HG03520 (cell line): ENCODE results near the gene CALML6.
"Not testable (repeated sequence)": the region's sequence is repeated elsewhere in the genome, so short reads cannot be mapped to it uniquely, and the experiment has no call there.

ENCODE experiments used
- ATAC-seq: cut with Tn5 transposase; IDR thresholded peaks from one replicate; pipeline ENCODE4 v1.9.1; 2021; ENCODE audit warnings: mild to moderate bottlenecking, moderate library complexity; ENCODE audit not compliant: unreplicated experiment

Gene CALML6

DNA sequence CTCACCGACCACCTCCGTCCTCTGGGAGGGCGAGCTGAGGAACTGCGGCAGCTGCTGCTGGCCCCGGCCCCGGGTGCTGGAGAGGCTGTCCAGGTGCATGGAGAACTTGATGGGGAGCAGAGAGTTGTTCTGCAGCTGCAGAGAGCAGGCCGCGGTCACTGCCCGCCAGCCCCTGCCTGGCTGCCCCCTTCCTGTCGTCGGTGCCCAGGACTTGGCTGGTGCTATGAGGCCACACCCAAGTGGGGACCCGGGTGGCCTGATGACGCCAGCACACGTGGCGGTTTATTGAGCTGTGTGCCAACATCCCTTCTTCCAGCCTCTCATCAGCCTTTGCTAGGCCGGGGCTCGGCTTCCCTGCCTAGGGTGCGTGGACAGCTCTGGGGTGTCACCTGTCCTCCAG, 9.3 kb downstream of the CALML6 start:
- no peak for ATAC-seq

DNA sequence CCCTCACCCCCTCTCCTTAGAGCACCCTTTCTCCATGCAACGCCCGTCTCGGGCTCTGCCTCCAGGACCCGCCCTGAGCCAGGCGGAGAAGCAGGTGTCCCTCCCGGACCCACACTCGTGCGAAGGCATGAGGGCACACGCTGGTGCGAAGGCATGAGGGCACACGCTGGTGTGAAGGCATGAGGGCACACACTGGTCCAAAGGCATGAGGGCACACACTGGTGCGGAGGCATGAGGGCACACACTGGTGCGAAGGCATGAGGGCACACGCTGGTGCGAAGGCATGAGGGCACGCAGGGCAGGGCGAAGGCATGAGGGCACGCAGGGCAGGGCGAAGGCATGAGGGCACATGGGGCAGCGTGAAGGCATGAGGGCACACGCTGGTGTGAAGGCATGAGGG, 9.8 kb downstream of the CALML6 start:
- ATAC-seq: no peak

DNA sequence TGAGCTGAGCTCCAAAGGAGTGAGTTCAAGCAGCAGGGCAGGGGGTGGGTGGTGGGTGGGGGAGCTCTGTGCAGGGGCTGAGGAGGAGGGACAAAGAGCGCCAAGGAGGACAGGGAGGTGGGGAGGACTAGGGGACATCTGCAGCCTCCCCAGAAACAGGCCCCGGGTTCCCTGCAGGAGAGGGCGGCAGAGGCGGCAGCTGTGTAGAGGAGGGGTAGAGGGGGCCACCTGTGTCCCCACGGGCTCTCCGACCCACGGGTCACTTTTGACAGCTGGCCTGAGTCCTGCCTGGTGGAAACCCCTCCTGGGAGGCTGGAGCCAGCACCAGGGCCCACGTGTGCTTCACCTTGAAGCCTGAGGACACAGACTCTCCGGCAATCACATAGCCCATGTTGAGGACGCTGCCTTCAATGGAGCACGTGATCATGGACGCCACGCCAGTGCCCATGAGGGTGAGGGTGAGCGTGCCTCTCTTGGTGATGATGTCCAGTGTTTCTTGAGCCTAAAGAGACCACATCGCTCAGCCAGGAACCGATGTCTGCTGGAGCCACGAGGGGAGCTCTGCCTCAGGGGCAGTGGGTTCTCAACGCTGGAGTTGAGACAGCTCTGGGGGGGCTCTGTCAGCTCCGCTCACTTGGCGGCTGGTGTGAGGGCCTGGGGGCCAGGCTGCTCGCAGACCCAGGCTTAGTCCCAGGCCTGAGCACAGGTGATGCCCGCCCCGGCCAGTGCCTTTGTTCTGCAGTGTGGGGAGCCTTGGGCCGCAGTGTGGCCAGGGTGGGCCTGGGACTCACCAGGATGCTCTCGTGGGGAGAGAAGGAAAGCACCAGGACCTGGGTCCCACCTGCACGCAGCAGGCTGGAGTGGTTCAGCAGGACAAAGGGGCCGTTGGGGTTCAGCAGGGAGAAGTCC, 10.6 kb downstream of the CALML6 start:
- no peak for ATAC-seq

DNA sequence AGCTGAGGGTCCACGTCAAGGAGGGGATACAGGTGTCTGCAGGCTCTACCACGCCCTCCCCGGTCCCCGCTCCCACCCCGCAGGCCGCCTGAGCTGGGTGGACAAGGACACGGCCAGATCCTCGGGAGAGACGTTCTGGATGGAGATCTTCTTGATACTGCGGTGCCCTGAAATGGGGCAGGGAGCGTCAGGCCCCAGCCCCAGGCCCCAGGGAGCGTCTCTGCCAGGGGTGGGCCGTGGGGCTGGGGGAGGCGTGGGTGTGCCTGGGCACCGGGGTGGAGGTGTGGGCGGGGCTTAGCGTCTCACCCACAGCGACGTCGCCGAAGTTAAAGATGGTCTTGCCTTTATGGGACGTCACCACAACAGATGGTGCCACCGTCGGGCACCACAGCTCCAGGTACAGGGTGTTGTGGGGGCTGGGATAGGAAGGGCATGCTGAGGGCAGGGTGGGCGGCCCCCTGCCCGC, 11.3 kb downstream of the CALML6 start:
- no peak for ATAC-seq

DNA sequence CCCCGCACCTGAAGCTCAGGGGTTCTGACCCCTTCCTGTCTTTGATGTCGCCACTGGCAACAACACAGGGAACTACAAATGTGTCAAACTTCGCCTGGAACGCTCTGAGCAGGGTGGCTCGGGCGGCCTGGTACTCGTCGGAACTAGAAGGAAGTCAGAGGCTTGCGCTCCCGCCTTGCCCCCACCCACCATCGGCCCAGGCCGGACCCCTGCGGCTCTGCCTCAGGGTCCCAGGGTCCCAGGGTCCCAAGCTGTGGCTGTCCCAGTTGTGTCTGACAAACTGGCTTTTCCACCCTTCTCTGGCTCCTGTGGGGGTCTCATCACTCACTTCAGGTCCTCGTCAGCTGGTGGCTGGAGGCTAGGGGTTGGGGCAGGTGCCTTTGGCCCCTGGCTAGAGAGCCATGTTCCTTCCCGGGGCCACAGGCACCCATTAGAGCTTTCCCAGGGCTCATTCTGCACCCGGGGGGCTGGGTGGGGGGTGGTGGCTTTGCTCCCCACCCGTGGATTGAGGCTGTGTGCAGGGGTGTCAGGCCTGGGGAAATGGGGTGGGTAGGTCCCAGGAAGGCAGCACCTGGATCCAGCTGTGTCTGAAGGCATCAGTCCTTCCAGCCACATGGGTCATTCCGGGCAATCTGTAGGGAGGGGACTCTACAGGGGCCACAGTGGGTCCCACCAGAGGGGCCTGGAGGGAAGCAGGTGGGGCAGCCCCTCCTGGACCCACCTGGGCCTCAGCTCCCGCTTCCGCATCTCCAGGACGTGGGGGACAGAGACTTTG, 12.0 kb downstream of the CALML6 start:
- ATAC-seq: no peak

DNA sequence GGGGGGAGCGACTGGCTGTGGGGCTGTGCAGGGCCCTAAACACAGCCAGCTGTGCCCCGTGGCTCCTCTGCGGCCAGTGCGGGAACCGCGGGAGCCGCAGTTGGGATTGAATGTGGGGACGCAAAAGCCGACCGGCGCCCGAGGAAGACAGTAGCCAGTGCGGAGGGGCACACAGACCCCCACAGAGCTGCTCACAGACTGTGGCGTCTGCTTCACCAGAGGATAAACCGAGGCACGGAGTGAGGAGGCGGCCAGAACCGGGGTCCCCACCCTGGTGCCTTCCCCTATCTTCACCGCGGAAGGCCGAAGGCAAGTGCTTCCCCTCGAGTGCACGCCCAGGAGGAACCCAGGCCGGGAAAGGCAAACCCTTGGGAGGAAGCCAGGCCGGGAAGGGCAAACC, 12.7 kb downstream of the CALML6 start:
- ATAC-seq: no peak

DNA sequence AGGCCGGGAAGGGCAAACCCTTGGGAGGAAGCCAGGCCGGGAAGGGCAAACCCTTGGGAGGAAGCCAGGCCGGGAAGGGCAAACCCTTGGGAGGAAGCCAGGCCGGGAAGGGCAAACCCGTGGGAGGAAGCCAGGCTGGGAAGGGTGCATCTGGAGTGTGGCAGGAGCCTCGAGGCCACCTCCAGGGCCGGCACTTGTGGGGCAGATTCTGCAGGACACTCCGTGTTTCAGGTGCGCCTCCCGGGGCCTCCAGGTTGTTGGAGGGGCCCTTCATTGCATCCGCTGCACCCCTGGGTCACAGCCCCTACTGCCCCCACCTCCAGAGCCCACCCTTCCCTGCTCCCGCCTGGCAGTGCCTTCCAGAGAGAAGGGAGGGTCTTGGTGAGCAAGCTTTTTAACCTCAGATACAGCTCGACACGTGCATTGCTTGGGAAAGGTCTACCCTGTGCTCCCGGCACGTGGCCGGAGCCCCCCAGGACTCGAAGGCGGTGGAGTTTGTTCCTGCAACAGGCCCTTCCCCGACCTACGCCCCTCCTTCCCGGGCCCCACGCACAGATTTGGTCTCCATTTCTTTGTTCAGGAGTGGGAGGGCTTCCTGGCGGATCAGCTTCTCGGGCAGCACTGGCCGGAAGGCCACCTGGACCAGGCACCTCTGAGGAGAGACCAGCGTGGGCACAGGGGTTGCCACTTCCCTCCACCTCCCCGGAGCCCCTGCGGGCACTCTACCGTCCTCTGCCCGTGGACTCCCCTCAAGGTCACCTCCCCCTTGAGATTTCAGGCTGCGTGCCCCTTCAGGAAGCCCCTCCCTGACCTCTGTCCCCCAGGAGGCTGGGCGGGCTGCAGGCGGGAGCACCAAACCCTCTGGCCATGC, 13.4 kb downstream of the CALML6 start:
- no peak for ATAC-seq

DNA sequence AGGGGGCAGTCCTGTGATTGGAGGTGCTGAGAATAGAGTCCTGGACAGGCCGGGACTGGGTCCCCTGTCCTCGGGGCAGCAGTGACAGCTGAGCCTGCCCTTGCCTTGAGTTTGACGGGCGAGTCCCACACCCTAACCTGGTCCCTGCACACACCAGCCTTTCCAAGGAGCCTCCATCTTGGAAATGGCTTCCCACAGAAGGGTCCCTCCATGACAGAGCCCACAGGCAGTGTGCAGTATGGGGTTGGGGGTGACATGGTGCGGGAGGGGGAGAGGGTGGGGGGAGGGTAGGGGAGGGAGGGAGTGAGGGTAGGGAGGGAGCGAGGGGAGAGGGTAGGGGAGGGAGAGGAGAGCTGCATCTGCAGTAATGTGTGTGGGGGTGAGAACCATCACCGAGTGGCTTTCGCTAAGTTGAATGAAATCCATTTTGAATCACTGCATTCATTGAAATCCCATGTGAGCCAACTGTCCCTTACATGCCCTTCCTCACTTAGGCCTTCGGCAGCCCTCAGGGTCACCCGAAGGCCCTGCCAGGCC, 14.1 kb downstream of the CALML6 start:
- no peak for ATAC-seq

DNA sequence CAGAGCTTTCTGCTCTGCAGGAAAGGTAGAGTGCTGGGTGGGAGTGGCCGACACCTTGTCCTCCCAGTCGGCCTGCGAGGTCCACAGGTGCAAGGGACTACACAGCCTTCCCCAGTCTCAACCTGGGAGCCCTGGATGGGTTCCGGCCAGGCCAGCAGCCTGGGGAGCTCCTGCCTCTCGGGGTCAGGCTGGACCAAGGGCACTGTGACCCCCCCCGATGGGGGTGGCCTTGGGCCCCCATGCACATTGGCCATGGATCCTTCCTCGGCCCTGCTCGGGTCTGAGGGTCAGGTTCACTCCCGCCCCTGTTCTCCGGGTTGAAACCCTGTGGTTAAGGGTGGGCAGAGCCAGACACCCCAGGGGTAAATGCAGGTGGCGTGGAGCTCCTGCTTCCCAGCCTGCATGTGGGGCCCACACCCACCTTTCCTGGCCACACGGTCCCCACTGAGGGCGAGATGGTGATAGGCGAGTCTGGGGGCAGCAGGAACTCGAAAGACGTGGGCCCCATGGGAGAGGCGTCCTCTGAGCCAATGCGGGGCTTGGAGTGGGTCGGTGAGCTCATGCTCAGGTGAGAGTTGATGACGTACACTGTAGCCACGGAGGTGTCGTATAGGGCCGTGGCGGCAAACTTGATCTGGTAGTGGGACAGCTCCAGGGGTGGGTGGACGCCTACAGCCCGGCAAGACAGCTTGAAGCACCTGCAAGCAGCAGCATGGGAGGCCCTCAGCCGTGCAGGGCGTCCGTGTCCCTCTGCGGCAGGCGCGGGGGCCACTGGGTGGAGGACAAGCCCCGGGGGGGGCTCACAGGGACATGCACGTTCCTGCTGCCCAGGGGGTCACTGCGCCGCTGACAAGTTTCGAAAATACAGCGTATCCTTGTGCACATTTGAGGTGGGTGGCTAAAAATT, 14.8 kb downstream of the CALML6 start:
- ATAC-seq: no peak

DNA sequence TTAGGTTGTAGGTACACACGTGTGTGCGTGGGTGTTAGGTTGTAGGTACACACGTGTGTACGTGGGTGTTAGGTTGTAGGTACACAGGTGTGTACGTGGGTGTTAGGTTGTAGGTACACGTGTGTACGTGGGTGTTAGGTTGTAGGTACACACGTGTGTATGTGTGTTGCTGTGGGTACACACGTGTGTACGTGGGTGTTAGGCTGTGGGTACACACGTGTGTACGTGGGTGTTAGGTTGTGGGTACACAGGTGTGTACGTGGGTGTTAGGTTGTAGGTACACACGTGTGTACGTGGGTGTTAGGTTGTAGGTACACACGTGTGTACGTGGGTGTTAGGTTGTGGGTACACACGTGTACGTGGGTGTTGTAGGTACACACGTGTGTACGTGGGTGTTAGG, 19.8 kb downstream of the CALML6 start:
- ATAC-seq: not testable (repeated sequence)

DNA sequence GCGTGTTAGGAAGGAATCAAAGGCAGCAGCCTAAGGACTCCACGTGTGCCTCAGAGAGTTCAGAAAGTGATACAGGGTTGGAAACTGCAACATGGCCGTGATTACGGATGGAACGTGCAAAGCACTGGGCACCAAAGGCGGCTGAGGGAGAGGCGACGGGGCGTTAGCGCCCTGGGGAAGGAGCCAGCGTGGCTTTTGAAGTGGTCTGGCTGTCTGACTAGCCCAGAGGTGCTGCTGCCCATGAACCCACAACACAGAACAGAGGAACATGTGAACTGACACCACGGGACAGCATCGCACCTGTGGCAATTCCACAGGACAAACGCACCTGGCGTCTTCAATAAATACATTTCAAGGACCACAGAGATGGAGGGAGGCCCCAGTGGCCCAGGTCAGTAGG, 22.0 kb downstream of the CALML6 start:
- no peak for ATAC-seq

DNA sequence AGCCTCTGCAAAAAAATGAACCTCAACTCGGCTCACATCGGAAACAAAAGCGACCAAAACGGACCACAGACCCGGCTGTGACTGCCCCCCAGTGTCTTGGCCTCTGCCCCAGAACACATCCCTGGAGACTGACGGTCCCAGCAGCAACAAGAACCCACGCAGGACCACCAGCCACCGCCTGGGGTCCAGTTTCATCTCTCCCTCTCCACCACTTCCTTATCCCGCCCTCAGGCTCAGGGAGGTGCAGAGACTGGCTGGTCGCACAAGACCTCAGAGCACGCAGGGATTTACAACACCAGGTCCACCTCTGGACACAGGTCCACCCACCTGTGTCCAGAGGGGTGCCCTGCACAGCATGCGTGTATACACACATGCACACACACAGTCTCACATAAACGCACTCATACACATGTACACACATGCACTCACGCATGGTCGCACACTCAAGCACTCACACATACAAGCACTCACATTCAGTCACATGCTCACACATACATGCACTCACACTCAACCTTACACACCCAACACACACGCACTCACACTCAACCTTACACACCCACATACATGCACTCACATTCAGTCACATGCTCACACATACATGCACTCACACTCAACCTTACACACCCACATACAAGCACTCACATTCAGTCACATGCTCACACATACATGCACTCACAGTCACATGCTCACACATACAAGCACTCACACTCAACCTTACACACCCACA, 22.7 kb downstream of the CALML6 start:
- no peak for ATAC-seq

DNA sequence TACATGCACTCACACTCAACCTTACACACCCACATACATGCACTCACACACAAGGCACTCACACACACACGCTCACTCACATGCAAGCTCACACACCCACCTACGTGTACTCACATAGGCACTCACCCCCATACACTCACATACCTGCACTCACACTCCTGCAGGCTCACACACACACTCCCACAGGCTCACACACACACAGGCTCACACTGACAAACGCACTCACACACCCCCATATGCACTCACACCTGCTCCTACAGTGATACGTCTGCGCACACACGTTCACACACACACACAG, 23.2 kb downstream of the CALML6 start:
- no peak for ATAC-seq

DNA sequence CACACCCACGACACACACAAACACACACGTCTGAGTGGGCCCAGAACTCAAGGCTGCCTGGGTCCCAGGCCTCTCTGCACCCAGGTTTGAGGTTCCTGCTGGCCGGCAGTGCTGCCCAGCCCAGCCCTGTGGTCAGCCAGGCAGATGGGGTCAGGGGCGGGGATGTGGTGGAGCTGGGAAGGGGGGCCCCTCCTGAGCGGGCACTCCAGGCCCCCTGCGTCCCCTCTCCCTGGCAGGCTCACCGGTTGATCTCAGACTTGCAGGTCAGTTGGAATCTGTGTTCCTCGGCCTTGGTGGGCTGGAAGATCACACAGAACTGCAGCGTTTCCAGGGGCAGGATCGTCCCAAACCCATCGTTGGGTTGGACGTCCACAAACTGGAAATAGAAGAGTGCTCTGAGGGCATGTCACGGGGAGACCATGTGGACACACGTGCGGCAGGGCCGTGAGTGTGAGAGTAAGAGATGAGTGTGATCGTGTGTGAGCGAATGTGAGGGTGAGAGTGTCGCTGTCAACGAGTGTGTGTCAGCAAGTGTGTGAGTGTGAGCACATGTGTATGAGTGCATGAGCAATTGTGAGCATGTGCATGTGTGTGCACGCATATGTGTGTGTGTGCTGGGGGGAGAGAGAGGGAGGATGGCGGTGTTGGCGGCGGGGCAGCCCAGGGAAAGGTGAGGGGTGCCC, 23.7 kb downstream of the CALML6 start:
- ATAC-seq: no peak

DNA sequence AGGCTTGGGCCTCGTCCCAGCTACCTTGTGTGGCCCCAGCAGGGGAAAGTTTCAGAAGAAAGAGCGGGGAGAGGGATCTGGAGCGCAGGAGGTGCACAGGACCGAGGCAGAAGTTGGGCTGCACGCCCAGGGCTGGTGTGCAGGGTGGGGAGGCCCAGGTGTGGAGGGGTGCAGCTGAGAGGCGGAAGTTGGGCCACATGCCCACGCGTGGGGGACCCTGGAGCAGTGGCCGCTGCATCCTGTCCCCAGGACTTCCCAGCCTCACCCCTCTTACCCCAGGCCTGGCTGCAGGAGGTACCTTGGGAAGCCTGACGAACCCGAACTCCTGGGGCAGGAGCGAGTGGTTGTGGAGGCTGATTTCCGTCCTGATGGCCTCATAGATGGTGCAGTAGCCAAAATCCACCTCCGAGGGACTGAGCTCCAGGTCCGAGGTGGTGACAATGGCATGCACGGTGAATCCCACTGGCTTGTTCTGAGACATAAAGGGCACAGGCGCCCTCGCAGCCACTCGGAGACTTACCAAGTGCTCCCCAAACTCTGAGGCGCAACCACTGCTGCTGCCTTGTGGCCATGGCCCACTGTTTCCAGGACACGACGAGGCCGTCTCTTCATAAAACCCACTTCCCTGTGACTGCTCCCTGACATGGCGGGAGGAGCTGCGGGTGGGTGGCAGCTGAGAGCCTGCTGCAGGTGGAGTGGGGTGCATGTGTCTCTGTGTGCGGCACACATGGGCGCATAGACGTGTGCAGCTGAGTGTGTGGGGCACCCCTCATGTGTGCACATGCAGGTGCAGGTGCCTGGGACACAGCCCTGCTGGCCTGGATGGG, 24.4 kb downstream of the CALML6 start:
- no peak for ATAC-seq

DNA sequence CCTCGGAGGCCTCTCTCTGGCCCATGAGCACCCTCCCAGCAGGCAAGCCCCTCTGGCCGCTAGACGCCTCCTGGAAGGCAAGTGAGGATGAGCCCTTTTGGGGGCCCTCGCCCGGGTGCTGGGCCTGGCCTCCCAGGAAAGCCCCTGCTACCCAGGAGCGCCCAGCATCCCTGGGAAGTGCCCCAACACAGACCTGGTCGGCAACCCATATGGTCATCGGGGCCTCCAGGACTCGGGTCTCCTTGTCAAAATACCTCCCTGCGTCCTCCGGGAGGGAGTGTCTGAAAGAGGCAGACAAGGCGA, 25.0 kb downstream of the CALML6 start:
- ATAC-seq: no peak

DNA sequence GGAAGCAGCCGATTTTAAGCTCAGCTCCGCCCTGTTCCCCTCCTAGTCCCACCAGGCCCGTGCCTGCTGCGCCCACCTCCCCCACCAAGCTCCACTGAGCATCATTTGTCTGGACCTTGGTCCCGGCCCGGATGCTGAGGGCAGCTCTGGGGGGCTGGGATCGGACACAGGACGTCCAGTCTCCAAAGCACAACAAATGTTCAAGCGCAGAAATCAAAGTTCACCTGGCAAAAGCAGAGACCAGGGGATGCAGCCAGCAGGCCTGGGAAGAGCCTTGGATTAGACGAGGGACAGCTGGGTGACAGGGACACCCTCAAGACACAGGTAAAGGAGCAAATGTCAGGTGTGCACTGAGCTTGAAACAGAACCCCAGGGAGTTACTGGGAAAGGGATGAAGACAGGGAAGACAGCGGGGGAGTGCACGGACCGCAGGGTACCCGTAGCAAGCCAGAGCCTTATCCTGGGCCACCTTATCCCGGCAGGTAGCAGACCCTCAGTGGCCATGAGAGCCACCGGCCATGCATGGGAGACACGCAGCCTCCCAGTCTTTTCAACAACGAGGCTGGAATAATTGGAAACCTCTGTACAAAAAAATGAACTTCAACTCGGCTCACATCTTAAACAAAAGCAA, 26.3 kb downstream of the CALML6 start:
- no peak for ATAC-seq
